OCI-LY3 (cell line): ENCODE results near the gene PKLR.
"Not testable (repeated sequence)": the region's sequence is repeated elsewhere in the genome, so short reads cannot be mapped to it uniquely, and the experiment has no call there.

Source experiments
- EZH2phosphoT487 ChIP-seq: fragments of 200-600 bp; shearing (Covaris generic); IDR thresholded peaks from 2 replicates; pipeline ENCODE4 v1.6.1; 2018; ENCODE audit warnings: antibody characterized with exemption, mixed run types, low read depth
- TF ChIP-seq, protein P1 (sequence below): fragments of 200-600, 300-600 bp; sonication (generic); IDR thresholded peaks from 2 replicates; pipeline ENCODE4 v1.5.1; 2014; ENCODE audit warnings: antibody characterized with exemption, low read length, low read depth

DNA sequence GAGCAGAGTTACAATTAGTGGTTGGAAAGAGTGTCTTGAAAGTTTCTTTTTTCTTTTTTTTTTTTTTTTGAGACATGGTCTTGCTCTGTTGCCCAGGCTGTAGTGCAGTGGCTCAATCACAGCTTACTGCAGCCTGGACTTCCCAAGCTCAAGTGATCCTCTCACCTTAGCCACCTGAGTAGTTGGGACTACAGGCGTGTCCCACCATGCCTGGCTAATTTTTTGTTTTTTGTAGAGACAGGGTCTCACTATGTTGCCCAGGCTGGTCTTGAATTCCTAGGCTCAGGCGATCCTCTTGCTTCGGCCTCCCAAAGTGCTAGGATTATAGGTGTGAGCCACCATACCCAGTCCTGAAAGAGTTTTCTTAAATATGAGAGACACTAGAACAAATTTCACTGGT lies 54.4 kb downstream of the PKLR start:
- TF ChIP-seq, protein P1, sequence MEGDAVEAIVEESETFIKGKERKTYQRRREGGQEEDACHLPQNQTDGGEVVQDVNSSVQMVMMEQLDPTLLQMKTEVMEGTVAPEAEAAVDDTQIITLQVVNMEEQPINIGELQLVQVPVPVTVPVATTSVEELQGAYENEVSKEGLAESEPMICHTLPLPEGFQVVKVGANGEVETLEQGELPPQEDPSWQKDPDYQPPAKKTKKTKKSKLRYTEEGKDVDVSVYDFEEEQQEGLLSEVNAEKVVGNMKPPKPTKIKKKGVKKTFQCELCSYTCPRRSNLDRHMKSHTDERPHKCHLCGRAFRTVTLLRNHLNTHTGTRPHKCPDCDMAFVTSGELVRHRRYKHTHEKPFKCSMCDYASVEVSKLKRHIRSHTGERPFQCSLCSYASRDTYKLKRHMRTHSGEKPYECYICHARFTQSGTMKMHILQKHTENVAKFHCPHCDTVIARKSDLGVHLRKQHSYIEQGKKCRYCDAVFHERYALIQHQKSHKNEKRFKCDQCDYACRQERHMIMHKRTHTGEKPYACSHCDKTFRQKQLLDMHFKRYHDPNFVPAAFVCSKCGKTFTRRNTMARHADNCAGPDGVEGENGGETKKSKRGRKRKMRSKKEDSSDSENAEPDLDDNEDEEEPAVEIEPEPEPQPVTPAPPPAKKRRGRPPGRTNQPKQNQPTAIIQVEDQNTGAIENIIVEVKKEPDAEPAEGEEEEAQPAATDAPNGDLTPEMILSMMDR = not testable (repeated sequence)
- TF ChIP-seq EZH2phosphoT487 = not testable (repeated sequence)
